GM18517 (cell line): Measurements from ENCODE around the gene PADI4.

Experiments
- ATAC-seq: cut with Tn5 transposase; IDR thresholded peaks from one replicate; pipeline ENCODE4 v1.9.1; 2021; ENCODE audit warnings: mild to moderate bottlenecking, moderate library complexity; ENCODE audit not compliant: unreplicated experiment

The PADI4 gene

GRCh38 chr1:17281775-17282181 is 26.2 kb upstream of the PADI4 start:
- ATAC-seq, result no peak

DNA sequence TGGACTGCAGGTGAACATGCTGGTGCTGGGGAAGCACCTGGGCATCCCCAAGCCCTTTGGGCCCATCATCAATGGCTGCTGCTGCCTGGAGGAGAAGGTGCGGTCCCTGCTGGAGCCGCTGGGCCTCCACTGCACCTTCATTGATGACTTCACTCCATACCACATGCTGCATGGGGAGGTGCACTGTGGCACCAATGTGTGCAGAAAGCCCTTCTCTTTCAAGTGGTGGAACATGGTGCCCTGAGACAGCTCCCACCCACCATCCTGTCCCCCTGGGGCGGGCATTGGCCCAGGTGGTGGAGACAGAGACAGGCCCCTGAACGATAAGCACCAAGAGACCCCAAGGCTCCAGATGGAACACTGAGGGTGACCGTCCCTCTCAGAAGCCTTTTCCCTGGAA is 25.2 kb upstream of the PADI4 start:
- ATAC-seq, result no peak

DNA sequence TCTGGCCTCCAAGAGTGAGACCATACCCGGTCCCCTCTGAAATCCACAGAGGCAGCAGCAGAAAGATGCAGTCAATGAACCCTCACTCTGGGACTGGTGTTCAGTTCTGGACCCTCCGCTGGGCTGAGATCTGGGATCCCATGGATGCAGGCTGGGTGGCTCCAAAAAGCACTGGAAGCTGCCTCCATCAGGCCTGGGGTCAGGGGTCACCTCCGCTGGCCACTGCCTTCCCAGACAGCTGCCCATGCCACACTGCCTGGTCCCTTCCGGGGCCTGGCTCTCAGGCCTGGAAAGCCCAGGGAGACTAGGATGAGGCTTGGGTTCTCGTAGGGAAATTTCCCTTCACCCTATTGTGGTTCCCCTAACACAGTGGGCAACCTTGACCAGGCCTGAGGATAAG is 21.4 kb upstream of the PADI4 start:
- ATAC-seq, result no peak

- no peak for ATAC-seq
These were observed 20.7 kb upstream of the PADI4 start for GRCh38 chr1:17287130-17287776.

GRCh38 chr1:17289721-17290120 is 18.3 kb upstream of the PADI4 start:
- ATAC-seq, result no peak

- no peak for ATAC-seq
These were observed 17.4 kb upstream of the PADI4 start for GRCh38 chr1:17290553-17290952.

- ATAC-seq, result no peak
These were observed 15.5 kb upstream of the PADI4 start for GRCh38 chr1:17292299-17293160.

- ATAC-seq, result no peak
These were observed 14.1 kb upstream of the PADI4 start for GRCh38 chr1:17293681-17294425.

GRCh38 chr1:17295292-17295691 is 12.7 kb upstream of the PADI4 start:
- ATAC-seq, result no peak

GRCh38 chr1:17296086-17296485 is 11.9 kb upstream of the PADI4 start:
- no peak for ATAC-seq

GRCh38 chr1:17297991-17298390 is 10.0 kb upstream of the PADI4 start:
- no peak for ATAC-seq

- ATAC-seq, result no peak
These were observed 6.2 kb upstream of the PADI4 start for GRCh38 chr1:17301767-17302166.

DNA sequence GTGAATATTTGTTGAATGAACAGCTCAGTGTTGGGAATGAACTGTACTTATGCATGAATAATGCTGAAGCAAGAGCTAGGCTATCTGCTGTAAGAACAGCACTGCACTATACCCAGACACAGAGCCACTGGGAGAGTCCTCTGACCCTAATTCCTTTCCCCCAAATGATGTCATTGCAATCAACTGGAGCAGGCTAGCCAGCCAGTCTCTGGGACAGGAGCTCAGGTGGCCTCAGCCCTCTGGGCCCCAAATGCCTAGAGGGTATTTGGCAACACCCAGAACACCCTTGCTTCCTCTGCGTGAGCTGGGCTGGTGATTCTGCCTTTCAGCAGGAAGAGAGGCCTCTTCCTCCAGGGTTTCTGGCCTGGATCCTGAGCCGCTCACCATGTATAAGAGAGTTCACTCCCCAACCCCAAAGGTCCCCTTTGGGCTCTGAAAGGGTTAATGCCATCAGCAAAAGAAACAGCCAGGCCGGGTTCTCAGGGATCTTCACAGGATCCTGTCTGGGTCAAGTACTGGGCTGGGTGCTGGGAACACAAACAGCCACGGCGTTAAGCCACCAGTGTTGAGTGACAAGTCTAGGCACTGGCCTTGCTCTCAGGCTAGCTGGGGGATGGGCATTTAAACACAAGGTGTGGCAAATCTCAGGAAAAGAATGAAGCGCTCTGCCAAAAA is 3.7 kb upstream of the PADI4 start:
- ATAC-seq, result no peak

DNA sequence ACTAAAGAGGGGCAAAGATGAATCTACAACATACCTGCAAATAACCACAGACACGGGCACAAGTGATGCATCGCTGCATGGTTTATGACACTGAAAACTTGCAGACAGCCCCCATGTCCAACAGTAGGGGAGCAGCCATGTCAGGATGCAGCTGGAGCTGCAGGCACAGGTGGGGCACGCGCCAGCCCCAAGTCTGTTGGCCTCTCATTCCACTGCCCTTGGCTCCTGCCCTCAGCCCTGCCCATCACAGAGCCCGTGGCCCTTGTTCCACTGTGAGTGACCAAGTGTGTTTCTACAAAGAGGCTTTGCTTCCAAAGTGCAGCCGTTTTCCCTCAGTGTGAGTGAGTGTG is 3.2 kb upstream of the PADI4 start:
- no peak for ATAC-seq

- ATAC-seq, result no peak
These were observed 2.4 kb upstream of the PADI4 start for GRCh38 chr1:17305576-17306095.

- no peak for ATAC-seq
These were observed 1.6 kb upstream of the PADI4 start for GRCh38 chr1:17306407-17306806.

DNA sequence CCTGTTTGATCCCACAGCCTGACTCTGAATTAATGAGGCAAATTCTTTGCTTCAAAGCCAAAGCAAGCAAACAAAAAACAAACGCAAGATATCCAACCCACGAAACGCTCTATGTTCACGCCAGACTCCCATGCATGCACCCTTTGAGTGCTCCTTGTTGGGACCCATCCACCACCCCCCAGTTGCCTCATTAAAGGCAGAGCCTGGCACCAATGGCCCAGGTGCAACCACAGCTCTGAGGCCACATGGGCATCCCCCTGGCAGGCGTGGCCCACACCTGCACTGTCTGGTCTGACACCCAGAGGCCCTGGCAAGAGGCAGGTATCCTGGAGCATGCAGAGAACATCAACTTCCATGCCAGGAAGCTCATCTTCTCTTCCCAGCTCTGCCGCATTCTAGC is 1.1 kb upstream of the PADI4 start:
- ATAC-seq, result no peak

GRCh38 chr1:17307329-17307728 is 668 bp upstream of the PADI4 start:
- ATAC-seq, result no peak

- ATAC-seq, result no peak
These were observed 596 bp downstream of the PADI4 start for GRCh38 chr1:17308593-17308992.

- ATAC-seq, result no peak
These were observed 1.6 kb downstream of the PADI4 start for GRCh38 chr1:17309426-17310067.
